T1000 (cell line): ENCODE data around the gene ABR.

Source experiments
- DNase-seq: peaks from one replicate; lab custom pipeline; 2025; ENCODE audit warnings: mixed read lengths; lab: John Stamatoyannopoulos, UW

Gene ABR

GRCh38 chr17:1030684-1031532 lies 148.9 kb downstream of the ABR start:
- no peak for DNase-seq

- no peak for DNase-seq
Observed at GRCh38 chr17:1029922-1030644, 149.7 kb downstream of the ABR start.

GRCh38 chr17:1029196-1029921 lies 150.4 kb downstream of the ABR start:
- DNase-seq = peak; percentile 27

- DNase-seq = no peak
Observed at GRCh38 chr17:1027044-1027443, 152.7 kb downstream of the ABR start.

- no peak for DNase-seq
Observed at GRCh38 chr17:1026599-1026975, 153.2 kb downstream of the ABR start.

GRCh38 chr17:1025733-1026598 lies 153.8 kb downstream of the ABR start:
- no peak for DNase-seq

- DNase-seq = no peak
Observed at GRCh38 chr17:1024076-1024475, 155.7 kb downstream of the ABR start.

- DNase-seq = no peak
Observed at GRCh38 chr17:1022278-1023024, 157.3 kb downstream of the ABR start.

- DNase-seq = no peak
Observed at GRCh38 chr17:1021147-1021546, 158.6 kb downstream of the ABR start.

GRCh38 chr17:1019451-1019850 lies 160.3 kb downstream of the ABR start:
- DNase-seq = no peak

- no peak for DNase-seq
Observed at GRCh38 chr17:1018547-1018946, 161.2 kb downstream of the ABR start.

GRCh38 chr17:1013729-1014090 lies 166.1 kb downstream of the ABR start:
- DNase-seq = no peak

- DNase-seq = no peak
Observed at GRCh38 chr17:1012823-1013728, 166.7 kb downstream of the ABR start.

- DNase-seq = no peak
Observed at GRCh38 chr17:1011760-1012735, 167.7 kb downstream of the ABR start.

GRCh38 chr17:1011138-1011537 lies 168.6 kb downstream of the ABR start:
- no peak for DNase-seq

- DNase-seq = no peak
Observed at GRCh38 chr17:1010586-1010985, 169.2 kb downstream of the ABR start.

- DNase-seq = no peak
Observed at GRCh38 chr17:1010086-1010450, 169.7 kb downstream of the ABR start.

- no peak for DNase-seq
Observed at GRCh38 chr17:1009229-1010085, 170.3 kb downstream of the ABR start.
